Measurements from ENCODE around the gene ANKLE2. TPM values are rescaled to one million over a fixed set of nuclear protein-coding genes. Genes with fewer than 3 reads are reported as not detected.

ANKLE2 gene
- total and polyA plus RNA-seq, 2 of the 13 experiments (the other 11 are each of a cell fraction or from before 2014, with no cell fraction given), result 35.3 to 37.1 TPM

DNA sequence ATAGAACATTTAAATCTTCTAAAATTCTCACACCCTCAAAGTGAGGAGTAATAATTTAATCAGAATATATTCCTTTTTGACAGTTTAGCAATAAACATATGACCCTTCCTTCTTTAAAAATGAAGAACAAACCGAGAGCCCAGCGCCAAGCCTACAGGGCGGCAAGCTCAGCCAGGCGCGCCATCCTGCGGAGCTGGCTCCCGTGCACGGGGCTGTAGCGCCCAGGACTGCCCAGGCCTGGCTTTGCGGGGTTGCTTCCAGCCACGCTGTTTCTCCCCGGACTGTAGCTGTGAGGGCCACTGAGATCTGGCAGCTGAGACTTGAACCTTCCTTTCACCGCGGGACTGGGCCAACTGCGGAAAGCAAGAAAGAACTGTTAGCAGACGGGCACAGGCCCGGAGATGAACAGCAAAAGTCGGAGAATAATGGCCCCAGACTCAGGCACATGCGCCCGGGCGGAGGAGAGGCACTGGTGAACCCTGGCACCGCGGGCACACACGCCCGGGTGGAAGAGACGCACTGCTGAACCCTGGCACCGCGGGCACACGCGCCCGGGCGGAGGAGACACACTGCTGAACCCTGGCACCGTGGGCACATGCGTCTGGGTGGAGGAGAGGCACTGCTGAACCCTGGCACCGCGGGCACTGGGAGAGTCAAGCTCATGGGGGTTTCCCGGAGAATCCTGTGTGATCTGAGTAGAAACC lies 34.4 kb downstream of the ANKLE2 start:
- CTCF ChIA-PET (ENCODE audit: low intra/inter-chr PET ratio, low total read pairs), result no interaction called here
- POLR2A ChIA-PET, result no interaction called here
- in situ Hi-C loops (cut with HindIII; ENCODE audit: extremely low pct_ligation_motif_present, low pct_unique_long_range_greater_than_20kb) (no loop called here), intact Hi-C loops (cut with micrococcal nuclease; ENCODE audit: unreplicated experiment) (no loop called here)
- Histone ChIP-seq H3K9ac (ENCODE audit: insufficient read depth, low read depth, low read length) (no peak overlapping the region), H3K36me3 (replicated peaks in 1 of 2; ENCODE audit: control insufficient read depth in 1 of 2, insufficient read depth in 2 of 2, low read length in 2 of 2) (peaks cover 21 to 72% of the 10 kb centered on the region in 2 experiments; a peak in 4 of 5 replicates), H3K27me3 (ENCODE audit: control insufficient read depth in 1 of 2, insufficient read depth in 2 of 2, low read length in 2 of 2) (no peaks in the 10 kb centered on the region), H3K4me3 (replicated peaks in 1 of 3; ENCODE audit: insufficient read depth in 1 of 3, low read depth in 2 of 3, low read length in 3 of 3) (no peak overlapping the region), H3K27ac (ENCODE audit: extremely low read length, insufficient read depth, low read length) (no peak overlapping the region), H3K9me3 (ENCODE audit: low read length) (no peaks in the 10 kb centered on the region), H4K20me1 (ENCODE audit: insufficient read depth, low read length) (no peaks in the 10 kb centered on the region), H3K79me2 (ENCODE audit: insufficient read depth, low read length) (no peaks in the 10 kb centered on the region), H3K4me1 (ENCODE audit: insufficient read depth, low read length) (no peaks in the 10 kb centered on the region), H3K4me2 (ENCODE audit: low read depth, low read length) (no peak overlapping the region), H2AFZ (ENCODE audit: low read length) (no peak overlapping the region)
- DNase-seq (ENCODE audit: low spot score) (no peak), FAIRE-seq (no peak), ATAC-seq (no peak)
- 95% methylated on average over 34 of the region's 37 CpGs for WGBS (ENCODE audit: low lambda C conversion rate)
- BruUV-seq (replicated peaks), result no TSS peak
- peak; percentile 86 for TF ChIP-seq AGO2 (optimal IDR thresholded peaks at IDR 0.05; ENCODE audit: low read depth, low read length)
- TF ChIP-seq THAP8 (CRISPR knock-in tag; IDR thresholded peaks at IDR 0.05; ENCODE audit: borderline replicate concordance), result no peak
- TF ChIP-seq ZNF609 (CRISPR knock-in tag; IDR thresholded peaks at IDR 0.05; ENCODE audit: borderline replicate concordance), result no peak
- TF ChIP-seq CSRNP1 (CRISPR knock-in tag; IDR thresholded peaks at IDR 0.05), result no peak
- TF ChIP-seq ETV6 (CRISPR knock-in tag; conservative IDR thresholded peaks at IDR 0.05), result no peak
- TF ChIP-seq ATF7 (IDR thresholded peaks at IDR 0.05), result no peak
- TF ChIP-seq ATF7 (CRISPR knock-in tag; IDR thresholded peaks at IDR 0.05), result no peak
- TF ChIP-seq ZNF776 (CRISPR knock-in tag; IDR thresholded peaks at IDR 0.05), result no peak
- no peak for TF ChIP-seq ZNF18 (CRISPR knock-in tag; IDR thresholded peaks at IDR 0.05; ENCODE audit: insufficient replicate concordance)
- TF ChIP-seq HNRNPL (IDR thresholded peaks at IDR 0.05; ENCODE audit: low read depth, low read length), result peak; percentile 89
- TF ChIP-seq ZFP36L1 (CRISPR knock-in tag; IDR thresholded peaks at IDR 0.05), result no peak
- TF ChIP-seq ZNF280B (CRISPR knock-in tag; IDR thresholded peaks at IDR 0.05; ENCODE audit: borderline replicate concordance), result no peak
- TF ChIP-seq SMAD3 (CRISPR knock-in tag; IDR thresholded peaks at IDR 0.05), result no peak
